GM12892 (cell line): ENCODE results near the gene CHRM5.

Experiments used
- POLR2A ChIP-seq: IDR thresholded peaks from 2 replicates; pipeline ENCODE4 v1.6.1; 2011; ENCODE audit warnings: low read depth, low read length, control low read depth
- TAF1 ChIP-seq: IDR thresholded peaks from 2 replicates; pipeline ENCODE4 v1.6.1; 2011; ENCODE audit warnings: low read depth, mild to moderate bottlenecking, control low read depth, low read length, borderline replicate concordance

GRCh38 chr15:34109797-34110663 lies 141.7 kb downstream of the CHRM5 start:
- TF ChIP-seq TAF1 (no peak), POLR2A (no peak)
